Neuron (in vitro differentiated cells): ENCODE measurements around the gene NTPCR.

ENCODE experiments used
- H2AFZ ChIP-seq: one replicate; pipeline ENCODE4 v1.6.1; 2013; ENCODE audit warnings: low read depth, mild to moderate bottlenecking, inconsistent platforms, low read length, moderate library complexity
- H3K27me3 ChIP-seq: one replicate; pipeline ENCODE4 v1.6.1; 2013; ENCODE audit warnings: low read length; ENCODE audit not compliant: insufficient read depth
- H3K36me3 ChIP-seq: one replicate; pipeline ENCODE4 v1.6.1; 2013; ENCODE audit warnings: low read length; ENCODE audit not compliant: insufficient read depth
- H3K4me1 ChIP-seq: one replicate; pipeline ENCODE4 v1.6.1; 2013; ENCODE audit warnings: low read length; ENCODE audit not compliant: insufficient read depth
- H3K4me3 ChIP-seq: 2 replicates; pipeline ENCODE4 v1.5.1; 2013; ENCODE audit warnings: mild to moderate bottlenecking, low read length, moderate library complexity
- H3K9me3 ChIP-seq: one replicate; pipeline ENCODE4 v1.6.1; 2013; ENCODE audit warnings: low read length

NTPCR gene

GRCh38 chr1:232956081-232956480, 5.7 kb downstream of the NTPCR start:
- H3K27me3 ChIP-seq, result no peaks in the 10 kb centered on the region
- no peak overlapping the region for H3K4me3 ChIP-seq
- peaks cover 21% of the 10 kb centered on the region for H3K4me1 ChIP-seq
- H2AFZ ChIP-seq, result no peak overlapping the region
- H3K9me3 ChIP-seq, result peaks cover 5% of the 10 kb centered on the region
- peaks cover 17% of the 10 kb centered on the region for H3K36me3 ChIP-seq

DNA sequence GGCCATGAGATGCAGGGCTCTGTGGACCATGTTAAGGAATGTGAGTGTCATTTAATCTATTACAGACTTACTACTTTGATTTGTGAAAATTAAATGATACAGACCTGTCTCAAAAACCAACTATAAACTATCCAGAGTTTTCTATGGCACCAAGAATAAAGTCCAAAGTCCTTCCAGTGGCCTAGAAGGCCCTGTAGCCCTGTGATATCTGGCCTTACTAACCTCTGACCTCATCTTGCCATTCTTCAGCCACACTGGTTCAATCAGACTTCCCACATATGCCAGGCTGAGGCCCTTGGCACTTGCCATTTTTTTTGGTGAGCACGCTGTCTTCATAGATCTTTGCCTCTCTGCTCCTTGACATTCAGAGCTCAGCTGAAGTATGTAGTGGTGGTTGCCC, 7.7 kb downstream of the NTPCR start:
- peaks cover 17% of the 10 kb centered on the region for H3K36me3 ChIP-seq
- H3K4me3 ChIP-seq, result no peak overlapping the region

DNA sequence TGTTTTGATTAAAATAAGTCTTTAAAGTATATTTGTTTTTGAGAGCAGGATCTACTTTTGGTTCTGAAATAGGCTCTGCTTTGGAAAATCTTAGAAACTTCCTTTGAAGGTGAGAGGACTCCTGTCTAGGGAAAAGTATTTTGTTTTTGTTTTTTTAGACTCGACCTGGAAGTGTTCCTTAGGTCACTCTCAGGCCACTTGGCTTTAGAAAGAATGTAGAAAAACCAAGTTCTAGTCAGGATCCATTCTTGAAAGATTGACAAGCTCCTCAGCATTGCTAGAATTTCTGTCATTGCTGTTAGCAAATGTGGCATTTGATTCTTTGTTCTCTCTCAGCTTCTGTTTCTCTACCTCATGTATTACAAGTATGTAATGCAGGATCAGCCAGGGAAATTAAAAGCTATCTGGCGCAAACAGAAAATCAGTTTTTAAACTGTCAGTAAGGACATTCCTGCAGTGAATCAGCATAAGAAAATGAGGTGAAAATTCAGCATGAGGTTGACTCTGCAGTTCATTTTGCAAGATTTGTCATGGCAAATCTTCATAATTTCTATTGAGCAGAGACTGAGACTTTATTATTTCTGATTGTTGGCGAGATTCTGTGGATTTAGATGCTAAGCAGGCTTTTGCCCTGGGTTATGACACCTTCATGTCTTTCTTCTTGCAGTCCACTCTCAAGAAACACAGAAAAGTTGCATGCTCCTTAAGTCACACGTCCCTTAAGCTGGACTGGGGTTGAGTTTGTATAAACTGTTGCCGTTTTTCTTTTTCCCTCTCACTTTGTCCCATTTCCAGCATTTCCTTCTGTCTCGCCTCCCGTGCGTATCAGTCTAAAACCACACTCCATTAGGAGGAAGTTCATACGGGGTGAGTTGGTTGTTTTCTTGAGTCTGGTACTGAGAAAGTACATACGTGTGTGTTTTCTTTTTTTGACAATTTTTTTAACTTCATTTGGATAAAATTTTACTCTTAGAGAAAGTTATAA, 12.6 kb downstream of the NTPCR start:
- Histone ChIP-seq H2AFZ (no peak overlapping the region), H3K36me3 (peaks cover 26% of the 10 kb centered on the region), H3K4me3 (no peak overlapping the region), H3K27me3 (no peaks in the 10 kb centered on the region), H3K4me1 (peaks cover 16% of the 10 kb centered on the region), H3K9me3 (peaks cover 5% of the 10 kb centered on the region)

More for the DNA sequence above, 7.7 kb downstream of the NTPCR start:
- Histone ChIP-seq H3K9me3 (peaks cover 5% of the 10 kb centered on the region), H2AFZ (no peak overlapping the region), H3K4me1 (peaks cover 14% of the 10 kb centered on the region), H3K27me3 (no peaks in the 10 kb centered on the region)

DNA sequence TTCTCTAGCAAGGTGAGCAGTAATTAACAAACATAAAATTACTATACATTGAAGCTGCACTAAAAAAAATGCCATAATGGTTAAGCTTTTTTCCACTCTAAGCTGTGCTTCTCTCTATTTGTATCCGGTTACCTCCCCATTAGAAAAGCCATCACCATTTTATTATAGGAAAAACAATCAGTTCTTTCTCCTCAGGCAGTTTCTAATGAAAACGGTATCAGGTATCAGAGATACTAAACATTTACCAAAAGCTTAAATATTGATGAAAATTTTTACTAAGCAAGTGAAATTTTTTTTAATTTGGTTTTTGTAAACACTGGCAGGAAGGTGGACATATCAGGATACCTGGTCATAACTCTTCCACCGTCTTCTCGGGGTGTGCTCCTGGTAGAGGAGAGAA, 14.2 kb downstream of the NTPCR start:
- no peak overlapping the region for H3K4me3 ChIP-seq
- no peak overlapping the region for H2AFZ ChIP-seq
- no peaks in the 10 kb centered on the region for H3K9me3 ChIP-seq
- no peaks in the 10 kb centered on the region for H3K27me3 ChIP-seq
- peaks cover 29% of the 10 kb centered on the region for H3K36me3 ChIP-seq
- peaks cover 16% of the 10 kb centered on the region for H3K4me1 ChIP-seq

DNA sequence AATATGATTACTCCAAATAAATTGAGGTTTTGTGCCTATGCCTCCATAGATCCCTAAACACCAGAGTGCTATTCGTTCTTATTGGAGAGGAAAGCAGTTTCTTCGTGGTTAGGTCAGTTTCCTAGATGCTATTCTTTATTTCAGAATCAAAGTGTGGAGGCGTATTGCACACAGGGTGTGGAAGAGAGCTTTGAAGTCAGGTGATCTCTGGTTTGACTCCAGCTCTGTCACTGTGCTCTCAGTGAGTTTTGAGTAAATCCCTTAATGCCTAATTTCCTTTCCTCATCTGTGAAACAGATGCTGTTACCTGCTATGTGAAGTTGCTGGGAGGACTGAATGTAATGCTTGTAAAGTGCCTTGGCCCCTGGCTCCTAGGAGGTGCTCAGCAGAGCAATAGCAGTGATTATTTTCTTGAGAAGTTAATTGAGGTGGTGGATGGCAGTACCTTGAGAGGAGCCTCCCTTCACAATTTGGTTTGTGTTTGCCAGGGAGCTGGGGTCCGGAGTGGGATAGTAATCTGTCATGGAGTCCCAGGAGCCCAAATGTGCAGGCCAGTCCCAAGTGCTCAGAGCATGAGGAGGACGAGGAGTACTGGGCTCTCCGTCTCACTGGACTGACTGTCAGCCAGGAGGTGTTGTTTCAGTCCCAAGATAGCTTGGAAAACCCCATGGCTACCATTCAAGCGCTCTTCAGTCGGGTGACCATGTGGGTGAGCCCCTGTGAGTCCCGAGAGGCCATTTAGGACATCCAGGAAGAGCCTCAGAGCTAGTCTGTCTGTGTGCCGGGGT, 14.9 kb downstream of the NTPCR start:
- Histone ChIP-seq H3K4me1 (peaks cover 16% of the 10 kb centered on the region), H3K27me3 (no peaks in the 10 kb centered on the region), H3K9me3 (no peaks in the 10 kb centered on the region), H3K36me3 (peaks cover 31% of the 10 kb centered on the region), H2AFZ (no peak overlapping the region), H3K4me3 (no peak overlapping the region)

DNA sequence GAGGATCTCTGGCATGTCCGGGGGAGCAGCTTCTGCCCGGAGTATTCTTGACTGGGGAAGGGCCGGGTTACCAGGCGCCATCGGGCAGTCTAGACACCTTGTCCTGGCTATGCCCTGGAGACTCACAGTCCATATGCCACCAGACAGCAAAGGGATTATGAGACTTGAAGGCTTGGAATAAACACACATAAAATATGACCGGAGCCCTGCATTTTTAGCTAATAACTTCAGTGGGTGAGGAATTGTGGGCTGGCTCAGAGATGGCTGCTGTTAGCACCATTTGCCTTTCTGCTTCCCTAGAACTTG, 15.5 kb downstream of the NTPCR start:
- no peak overlapping the region for H3K4me3 ChIP-seq
- H3K4me1 ChIP-seq, result peaks cover 16% of the 10 kb centered on the region
- H2AFZ ChIP-seq, result no peak overlapping the region
- no peaks in the 10 kb centered on the region for H3K27me3 ChIP-seq
- H3K36me3 ChIP-seq, result peaks cover 36% of the 10 kb centered on the region
- peaks cover 2% of the 10 kb centered on the region for H3K9me3 ChIP-seq

- peaks cover 16% of the 10 kb centered on the region for H3K4me1 ChIP-seq
- no peaks in the 10 kb centered on the region for H3K27me3 ChIP-seq
- H2AFZ ChIP-seq, result no peak overlapping the region
- H3K36me3 ChIP-seq, result peaks cover 44% of the 10 kb centered on the region
- H3K4me3 ChIP-seq, result no peak overlapping the region
- peaks cover 4% of the 10 kb centered on the region for H3K9me3 ChIP-seq
Observed at GRCh38 chr1:232966663-232967062, 16.3 kb downstream of the NTPCR start.

- H2AFZ ChIP-seq, result no peak overlapping the region
- peaks cover 3% of the 10 kb centered on the region for H3K4me1 ChIP-seq
- H3K27me3 ChIP-seq, result no peaks in the 10 kb centered on the region
- peaks cover 14% of the 10 kb centered on the region for H3K9me3 ChIP-seq
- H3K36me3 ChIP-seq, result peaks cover 59% of the 10 kb centered on the region
- H3K4me3 ChIP-seq, result no peak overlapping the region
Observed at GRCh38 chr1:232968391-232968790, 18.0 kb downstream of the NTPCR start.

GRCh38 chr1:232968965-232969364, 18.6 kb downstream of the NTPCR start:
- H3K4me1 ChIP-seq, result no peaks in the 10 kb centered on the region
- H2AFZ ChIP-seq, result no peak overlapping the region
- peaks cover 17% of the 10 kb centered on the region for H3K9me3 ChIP-seq
- H3K27me3 ChIP-seq, result no peaks in the 10 kb centered on the region
- H3K4me3 ChIP-seq, result no peak overlapping the region
- peaks cover 61% of the 10 kb centered on the region for H3K36me3 ChIP-seq

DNA sequence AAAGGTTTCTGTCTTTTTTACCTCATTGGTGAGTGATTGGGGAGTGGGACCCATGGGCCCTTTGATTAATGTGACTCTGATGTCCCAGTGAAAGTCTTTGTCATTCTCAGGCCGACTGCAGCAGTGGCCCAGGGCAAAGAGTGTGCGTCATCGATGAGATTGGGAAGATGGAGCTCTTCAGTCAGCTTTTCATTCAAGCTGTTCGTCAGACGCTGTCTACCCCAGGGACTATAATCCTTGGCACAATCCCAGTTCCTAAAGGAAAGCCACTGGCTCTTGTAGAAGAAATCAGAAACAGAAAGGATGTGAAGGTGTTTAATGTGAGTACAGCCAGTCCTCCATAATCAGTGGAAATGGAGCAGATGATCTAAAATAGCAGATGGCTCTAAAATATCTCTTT, 19.4 kb downstream of the NTPCR start:
- peaks cover 64% of the 10 kb centered on the region for H3K36me3 ChIP-seq
- H3K9me3 ChIP-seq, result peaks cover 19% of the 10 kb centered on the region
- no peak overlapping the region for H2AFZ ChIP-seq
- H3K4me3 ChIP-seq, result no peak overlapping the region
- no peaks in the 10 kb centered on the region for H3K27me3 ChIP-seq
- H3K4me1 ChIP-seq, result no peaks in the 10 kb centered on the region

GRCh38 chr1:232970508-232970907, 20.1 kb downstream of the NTPCR start:
- H3K27me3 ChIP-seq, result no peaks in the 10 kb centered on the region
- peaks cover 67% of the 10 kb centered on the region for H3K36me3 ChIP-seq
- no peak overlapping the region for H3K4me3 ChIP-seq
- H2AFZ ChIP-seq, result no peak overlapping the region
- no peaks in the 10 kb centered on the region for H3K4me1 ChIP-seq
- H3K9me3 ChIP-seq, result peaks cover 19% of the 10 kb centered on the region

GRCh38 chr1:232973652-232974611, 23.5 kb downstream of the NTPCR start:
- Histone ChIP-seq H3K9me3 (peaks cover 19% of the 10 kb centered on the region), H3K4me1 (no peaks in the 10 kb centered on the region), H2AFZ (no peak overlapping the region), H3K4me3 (no peak overlapping the region), H3K36me3 (peaks cover 71% of the 10 kb centered on the region), H3K27me3 (no peaks in the 10 kb centered on the region)
